HepG2 (cell line): Measurements from ENCODE around the gene CD19. TPM values are rescaled to one million over a fixed set of nuclear protein-coding genes. Genes with fewer than 3 reads are reported as not detected.

ENCODE experiments used
- DMTF1 ChIP-seq: sonication (generic); formaldehyde crosslinking; IDR thresholded peaks from 2 replicates; pipeline ENCODE4 v1.4.0; 2020; ENCODE audit warnings: mild to moderate bottlenecking, missing genetic modification reagents
- KLF15 ChIP-seq: sonication (generic); formaldehyde crosslinking; IDR thresholded peaks from 2 replicates; pipeline ENCODE4 v1.8.1; 2023; ENCODE audit warnings: borderline replicate concordance, mild to moderate bottlenecking, inconsistent platforms, missing genetic modification reagents, mixed read lengths
- MEF2D ChIP-seq: sonication (generic); formaldehyde crosslinking; IDR thresholded peaks from 2 replicates; pipeline ENCODE4 v1.5.1; 2020; ENCODE audit warnings: mild to moderate bottlenecking, missing genetic modification reagents
- NBN ChIP-seq: fragments of 450-650 bp; conservative IDR thresholded peaks from 2 replicates; pipeline ENCODE4 v1.6.1; 2017
- NR2F1 ChIP-seq, 2 experiments: fragments of 450-650 bp in 1 of 2; formaldehyde crosslinking in 1 of 2; IDR thresholded peaks; 2 replicates each; pipeline versions ENCODE4 v1.5.0 to v1.6.1; 2016 to 2020; ENCODE audit warnings: mild to moderate bottlenecking in 1 of 2, missing compliant biosample characterization in 1 of 2, missing genetic modification reagents in 1 of 2, moderate library complexity in 1 of 2
- SKIL ChIP-seq: sonication (generic); formaldehyde crosslinking; IDR thresholded peaks from 2 replicates; pipeline ENCODE4 v1.8.0; 2022; ENCODE audit warnings: missing genetic modification reagents, mild to moderate bottlenecking, moderate library complexity, borderline replicate concordance
- SRSF4 ChIP-seq: fragments of 200-400 bp; formaldehyde crosslinking; IDR thresholded peaks from one replicate; pipeline ENCODE4 v1.6.1; 2018; ENCODE audit warnings: mild to moderate bottlenecking, low read depth, low read length, moderate library complexity; ENCODE audit not compliant: poor library complexity, severe bottlenecking
- TBX2 ChIP-seq: sonication (generic); formaldehyde crosslinking; IDR thresholded peaks from 2 replicates; pipeline ENCODE4 v1.5.0; 2020; ENCODE audit warnings: missing genetic modification reagents, mild to moderate bottlenecking, borderline replicate concordance
- WIZ ChIP-seq: sonication (generic); formaldehyde crosslinking; IDR thresholded peaks from 2 replicates; pipeline ENCODE4 v1.5.1; 2020; ENCODE audit warnings: mild to moderate bottlenecking, missing genetic modification reagents
- ZBTB20 ChIP-seq: sonication (generic); formaldehyde crosslinking; IDR thresholded peaks from 2 replicates; pipeline ENCODE4 v1.8.1; 2023; ENCODE audit warnings: missing genetic modification reagents, low read depth, mild to moderate bottlenecking, borderline replicate concordance
- ZFYVE20 ChIP-seq: sonication (generic); formaldehyde crosslinking; IDR thresholded peaks from 2 replicates; pipeline ENCODE4 v1.8.0; 2023; ENCODE audit warnings: low read depth, mild to moderate bottlenecking, moderate library complexity, missing genetic modification reagents, borderline replicate concordance
- ZIK1 ChIP-seq: sonication (generic); formaldehyde crosslinking; IDR thresholded peaks from 2 replicates; pipeline ENCODE4 v1.5.0; 2020; ENCODE audit warnings: mild to moderate bottlenecking, low read depth, missing genetic modification reagents, borderline replicate concordance
- ZKSCAN1 ChIP-seq: fragments of 150-350 bp; IDR thresholded peaks from 2 replicates; pipeline ENCODE4 v1.6.1; 2014; ENCODE audit warnings: low read length
- ZNF33B ChIP-seq: sonication (generic); formaldehyde crosslinking; IDR thresholded peaks from 2 replicates; pipeline ENCODE4 v1.5.1; 2020; ENCODE audit warnings: mild to moderate bottlenecking, missing genetic modification reagents
- ZNF549 ChIP-seq: sonication (generic); formaldehyde crosslinking; IDR thresholded peaks from 2 replicates; pipeline ENCODE4 v1.5.0; 2020; ENCODE audit warnings: missing genetic modification reagents
- ZNF558 ChIP-seq: sonication (generic); formaldehyde crosslinking; IDR thresholded peaks from 2 replicates; pipeline ENCODE4 v1.9.0; 2022; ENCODE audit warnings: mild to moderate bottlenecking, missing genetic modification reagents, borderline replicate concordance
- ZNF598 ChIP-seq: sonication (generic); formaldehyde crosslinking; IDR thresholded peaks from 2 replicates; pipeline ENCODE4 v1.5.1; 2020; ENCODE audit warnings: mild to moderate bottlenecking, missing genetic modification reagents, borderline replicate concordance
- ZNF770 ChIP-seq: sonication (generic); formaldehyde crosslinking; IDR thresholded peaks from 2 replicates; pipeline ENCODE4 v1.5.0; 2020; ENCODE audit warnings: mild to moderate bottlenecking, missing genetic modification reagents
- ZNF781 ChIP-seq: sonication (generic); formaldehyde crosslinking; IDR thresholded peaks from 2 replicates; pipeline ENCODE4 v1.5.1; 2020; ENCODE audit warnings: borderline replicate concordance, mild to moderate bottlenecking, missing genetic modification reagents; ENCODE audit errors: not compliant biosample characterization
- polyA plus RNA-seq, 8 experiments: library from polyadenylated mRNA; depleted of rRNA in 3 of 8; stranded (reverse) in 7 of 8; unstranded in 1 of 8; fragments of >200 nt; fragmentation: Illumina TruSeq in 4 of 8; extraction: Trizol in 4 of 8; gene quantifications; 2 replicates each; pipeline versions ENCODE4 v1.2.1 to v1.2.3, GENCODE V29; 2011 to 2016; ENCODE audit warnings: low read depth in 4 of 8, missing spikeins in 1 of 8, mixed read lengths in 1 of 8; ENCODE audit not compliant: insufficient read depth in 1 of 8
- total RNA-seq, 5 experiments: library from RNA; depleted of rRNA; stranded (reverse); fragments of >200 nt; fragmentation: Illumina TruSeq; extraction: Trizol; gene quantifications; 2 replicates each; pipeline ENCODE4 v1.2.3, GENCODE V29; 2016; ENCODE audit warnings: low read depth in 1 of 5
- TF ChIP-seq, protein P1 (sequence below): sonication (generic); formaldehyde crosslinking; IDR thresholded peaks from 2 replicates; pipeline ENCODE4 v1.5.0; 2020; ENCODE audit warnings: mild to moderate bottlenecking, missing genetic modification reagents

Gene CD19
- total and polyA plus RNA-seq, 2 of the 13 experiments (the other 11 are each of a cell fraction or from before 2014, with no cell fraction given): 0.55 to 1.1 TPM

DNA sequence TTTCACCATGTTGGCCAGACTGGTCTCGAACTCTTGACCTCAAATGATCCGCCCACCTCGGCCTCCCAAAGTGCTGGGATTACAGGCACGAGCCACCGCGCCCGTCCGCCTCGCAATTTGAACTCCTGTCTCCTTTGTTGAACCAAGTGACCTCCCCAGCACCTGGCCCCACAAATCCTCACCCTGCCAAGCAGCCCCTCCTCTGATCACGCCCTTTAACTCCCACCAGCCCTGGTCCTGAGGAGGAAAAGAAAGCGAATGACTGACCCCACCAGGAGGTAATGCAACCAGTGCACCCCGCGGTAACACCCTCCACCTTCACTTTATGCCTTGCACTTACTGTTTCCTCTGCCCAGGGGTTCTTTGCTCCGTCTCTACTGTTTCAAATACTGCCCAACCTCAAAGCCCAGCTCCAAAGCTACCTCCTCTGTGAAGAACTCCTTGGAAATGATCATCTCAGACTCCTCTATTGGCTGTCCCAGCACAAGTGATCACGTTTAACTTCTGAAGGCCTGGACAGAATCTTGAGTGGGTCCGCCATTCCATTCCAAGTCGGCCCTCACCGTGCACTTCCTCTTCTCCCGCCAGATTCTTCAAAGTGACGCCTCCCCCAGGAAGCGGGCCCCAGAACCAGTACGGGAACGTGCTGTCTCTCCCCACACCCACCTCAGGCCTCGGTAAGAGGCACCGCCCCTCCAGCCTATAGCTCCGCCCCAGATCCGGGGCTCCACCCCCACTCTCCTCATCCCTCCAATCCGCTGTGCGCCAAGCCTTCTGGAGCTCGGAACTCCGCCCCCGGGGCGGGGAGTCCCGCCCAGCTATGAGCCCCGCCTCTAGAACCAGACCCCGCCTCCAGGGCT, 4.4 kb downstream of the CD19 start (continued):
- no peak; the same call in 1 of the 2 replicates for TF ChIP-seq ZNF770 (CRISPR knock-in tag)
- TF ChIP-seq TBX2 (CRISPR knock-in tag): peak; percentile 18; the same call in 1 of the 2 replicates
- TF ChIP-seq ZNF549: no peak
- no peak for TF ChIP-seq ZNF33B (CRISPR knock-in tag)
- TF ChIP-seq WIZ (CRISPR knock-in tag): peak; percentile 82; the same call in 1 of the 2 replicates
- TF ChIP-seq ZNF558: no peak
- TF ChIP-seq ZBTB20 (CRISPR knock-in tag): no peak; the same call in 1 of the 2 replicates
- no peak for TF ChIP-seq ZKSCAN1
- TF ChIP-seq KLF15 (CRISPR knock-in tag): no peak
- 0 out of 2 replicates have a peak, but pooled peaks have one; percentile 15 for TF ChIP-seq ZIK1 (CRISPR knock-in tag)
- no peak for TF ChIP-seq NR2F1 (CRISPR knock-in tag; IDR thresholded peaks at IDR 0.05)
- TF ChIP-seq NBN: no peak
- TF ChIP-seq SRSF4: no peak
- no peak for TF ChIP-seq DMTF1 (CRISPR knock-in tag)
- no peak for TF ChIP-seq SKIL
- no peak for TF ChIP-seq ZNF598 (CRISPR knock-in tag)
- TF ChIP-seq ZFYVE20: no peak
- no peak for TF ChIP-seq ZNF781 (CRISPR knock-in tag)
- TF ChIP-seq MEF2D: no peak
- TF ChIP-seq, protein P1, sequence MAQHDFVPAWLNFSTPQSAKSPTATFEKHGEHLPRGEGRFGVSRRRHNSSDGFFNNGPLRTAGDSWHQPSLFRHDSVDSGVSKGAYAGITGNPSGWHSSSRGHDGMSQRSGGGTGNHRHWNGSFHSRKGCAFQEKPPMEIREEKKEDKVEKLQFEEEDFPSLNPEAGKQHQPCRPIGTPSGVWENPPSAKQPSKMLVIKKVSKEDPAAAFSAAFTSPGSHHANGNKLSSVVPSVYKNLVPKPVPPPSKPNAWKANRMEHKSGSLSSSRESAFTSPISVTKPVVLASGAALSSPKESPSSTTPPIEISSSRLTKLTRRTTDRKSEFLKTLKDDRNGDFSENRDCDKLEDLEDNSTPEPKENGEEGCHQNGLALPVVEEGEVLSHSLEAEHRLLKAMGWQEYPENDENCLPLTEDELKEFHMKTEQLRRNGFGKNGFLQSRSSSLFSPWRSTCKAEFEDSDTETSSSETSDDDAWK (CRISPR knock-in tag): no peak
